Left lobe of liver (tissue), 1 donor: ENCODE data around the gene KCNRG. TPM values are rescaled to one million over a fixed set of nuclear protein-coding genes. Genes with fewer than 3 reads are reported as not detected.

Experiments
- total RNA-seq: library from RNA; stranded (reverse); gene quantifications from one replicate; pipeline ENCODE4 v1.2.1, GENCODE V29; 2021
- donor health status: DM: no; HTN: yes; CAD: no.

Gene KCNRG
- total RNA-seq, 1 donor from 2014 or later, result not detected

Other genes with a start within 250 kb of the KCNRG start
- 14.8 TPM for gene KPNA3, start 222.8 kb upstream of the KCNRG start, total RNA-seq
- gene SPRYD7, start 79.1 kb upstream of the KCNRG start, total RNA-seq, result 3.9 TPM
- 5.9 TPM for gene TRIM13, start 18.4 kb upstream of the KCNRG start, total RNA-seq